GM19324 (cell line): ENCODE data around the gene RTP5.
"Not testable (repeated sequence)": the region's sequence is repeated elsewhere in the genome, so short reads cannot be mapped to it uniquely, and the experiment has no call there.

ENCODE experiments used
- ATAC-seq: cut with Tn5 transposase; IDR thresholded peaks from one replicate; pipeline ENCODE4 v1.9.1; 2021; ENCODE audit warnings: mild to moderate bottlenecking, moderate library complexity; ENCODE audit not compliant: unreplicated experiment, low FRiP score

Gene RTP5

GRCh38 chr2:241869087-241869961 lies at the start of gene RTP5:
RTP5 (plus strand) TSS chr2:241869729; CDS start chr2:241869757, 28 bp downstream.
- ATAC-seq: no peak

DNA sequence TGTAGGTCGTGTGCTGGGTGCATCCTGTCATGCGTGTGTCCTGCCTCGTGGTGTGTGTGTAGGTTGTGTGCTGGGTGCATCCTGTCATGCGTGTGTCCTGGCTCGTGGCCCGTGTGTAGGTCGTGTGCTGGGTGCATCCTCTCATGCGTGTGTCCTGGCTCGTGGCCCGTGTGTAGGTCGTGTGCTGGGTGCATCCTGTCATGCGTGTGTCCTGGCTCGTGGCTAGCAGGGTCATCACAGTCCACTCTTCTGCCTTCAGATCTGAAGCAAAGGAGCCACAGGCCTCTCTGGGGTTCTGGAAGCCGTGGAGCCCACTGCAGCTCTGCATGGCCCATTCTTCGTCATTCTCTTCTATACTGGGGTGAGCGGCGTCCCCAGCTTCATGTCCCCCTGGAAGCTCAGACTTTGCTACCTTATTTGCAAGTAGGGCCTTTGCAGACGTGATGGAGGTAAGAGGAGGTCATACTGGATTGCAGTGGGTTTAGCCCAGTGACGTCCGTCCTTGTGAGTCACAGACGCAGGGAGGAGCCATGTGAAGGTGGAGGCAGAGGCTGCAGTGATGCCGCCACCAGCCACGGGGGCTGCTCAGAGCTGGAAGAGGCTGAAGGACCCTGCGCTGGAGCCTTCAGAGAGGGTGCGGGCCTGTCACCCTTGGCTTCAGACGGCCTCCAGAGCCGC lies 49.4 kb upstream of the RTP5 start:
- not testable (repeated sequence) for ATAC-seq

DNA sequence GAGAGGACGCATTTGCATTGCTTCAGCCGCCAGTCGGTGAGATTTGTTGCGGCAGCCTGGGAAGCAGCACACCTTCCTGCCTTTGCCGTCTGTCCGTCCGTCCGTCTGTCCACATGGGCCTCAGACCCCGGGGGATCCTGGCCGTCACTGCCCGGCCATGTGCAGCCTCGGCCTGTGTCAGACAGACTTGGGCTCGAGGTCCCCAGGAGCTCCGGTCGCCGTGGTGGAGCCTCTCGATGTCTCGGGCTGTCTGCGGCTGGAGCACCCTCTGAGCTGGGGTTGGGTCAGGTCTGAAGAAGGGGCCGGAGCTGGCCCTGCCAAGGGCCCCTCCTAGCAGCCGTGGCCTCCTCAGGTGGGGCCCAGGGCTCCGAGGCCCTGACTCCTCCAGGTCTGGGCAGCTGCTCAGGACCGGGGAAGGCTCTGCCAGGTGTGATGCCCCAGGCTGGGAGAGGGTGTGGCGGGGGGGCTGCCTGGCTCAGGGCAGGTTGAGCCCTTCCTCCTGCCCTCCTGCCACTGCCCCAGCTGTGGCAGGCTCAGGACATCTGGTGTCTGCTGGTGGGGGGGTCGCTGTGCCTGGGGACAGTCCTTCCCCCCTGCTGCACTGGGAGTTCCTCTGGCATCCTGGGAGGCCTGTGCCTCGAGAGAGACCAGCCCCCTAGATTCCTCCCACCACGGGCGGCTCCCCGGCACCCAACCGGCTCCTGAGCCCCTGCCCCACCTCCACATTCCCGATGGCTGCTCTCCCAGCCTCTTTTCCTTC lies 48.7 kb upstream of the RTP5 start:
- no peak for ATAC-seq

GRCh38 chr2:241821460-241822263 lies 47.9 kb upstream of the RTP5 start:
- ATAC-seq: no peak

DNA sequence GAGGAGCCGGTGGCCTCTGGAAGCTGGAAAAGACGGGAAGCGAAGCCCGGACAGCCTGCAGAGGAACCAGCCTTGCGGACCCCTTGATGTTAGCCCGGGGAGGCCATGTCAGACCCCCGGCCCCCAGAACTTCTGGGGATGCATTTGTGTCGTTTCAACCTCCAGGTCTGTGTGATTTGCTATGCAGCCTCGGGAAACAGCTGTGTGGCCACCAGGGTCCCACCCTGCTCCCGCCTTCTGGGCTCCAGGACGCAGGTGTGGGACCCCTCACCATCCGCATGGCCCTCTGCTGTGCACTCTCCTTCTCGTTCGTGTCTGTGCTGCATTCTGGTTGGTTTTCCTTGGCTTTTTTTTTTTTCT lies 47.3 kb upstream of the RTP5 start:
- ATAC-seq: no peak

- not testable (repeated sequence) for ATAC-seq
Measured at GRCh38 chr2:241823531-241824437, 45.7 kb upstream of the RTP5 start.

DNA sequence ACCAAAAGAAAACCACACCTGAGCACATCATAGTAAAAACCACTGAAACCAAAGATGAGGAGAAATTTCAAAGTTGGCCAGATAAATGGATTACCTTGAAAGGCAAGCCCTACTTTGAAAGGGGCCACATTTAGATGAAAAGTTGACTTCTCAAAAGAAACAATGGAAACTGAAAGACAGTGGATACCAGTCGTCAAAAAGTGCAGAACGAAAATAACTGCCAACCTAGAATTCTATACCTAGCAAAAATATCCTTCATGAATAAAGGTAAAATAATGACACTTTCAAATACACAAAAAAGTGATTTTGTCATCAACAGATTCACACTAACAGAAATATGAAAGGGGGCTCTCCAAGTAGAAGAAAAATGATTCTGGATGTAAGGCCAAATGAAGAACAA lies 42.1 kb upstream of the RTP5 start:
- no peak for ATAC-seq

DNA sequence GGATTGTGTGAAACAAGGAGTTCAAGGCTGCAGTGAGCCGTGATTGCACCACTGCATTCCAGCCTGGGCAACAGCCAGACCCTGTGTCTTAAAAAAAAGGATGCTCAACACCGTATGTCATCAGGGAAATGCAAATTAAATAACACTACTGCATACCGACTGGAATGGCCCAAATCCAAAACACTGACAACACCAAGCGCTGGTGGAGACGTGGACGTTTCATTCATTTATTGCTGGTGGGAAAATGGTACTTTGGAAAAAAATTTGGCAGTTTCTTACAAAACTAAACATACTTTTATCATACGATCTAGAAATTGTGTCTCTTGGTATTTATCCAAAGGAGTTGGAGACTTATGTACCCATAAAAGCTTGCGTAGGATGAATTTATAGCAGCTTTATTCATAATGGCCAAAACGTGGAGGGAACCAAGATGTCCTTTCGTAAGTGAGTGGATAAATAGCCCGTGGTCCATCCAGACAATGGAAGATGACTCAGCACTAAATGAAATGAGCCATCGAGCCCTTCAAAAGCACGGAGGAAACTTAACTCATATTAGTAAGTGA lies 36.3 kb upstream of the RTP5 start:
- ATAC-seq: no peak

GRCh38 chr2:241833756-241834526 lies 35.6 kb upstream of the RTP5 start:
- not testable (repeated sequence) for ATAC-seq

DNA sequence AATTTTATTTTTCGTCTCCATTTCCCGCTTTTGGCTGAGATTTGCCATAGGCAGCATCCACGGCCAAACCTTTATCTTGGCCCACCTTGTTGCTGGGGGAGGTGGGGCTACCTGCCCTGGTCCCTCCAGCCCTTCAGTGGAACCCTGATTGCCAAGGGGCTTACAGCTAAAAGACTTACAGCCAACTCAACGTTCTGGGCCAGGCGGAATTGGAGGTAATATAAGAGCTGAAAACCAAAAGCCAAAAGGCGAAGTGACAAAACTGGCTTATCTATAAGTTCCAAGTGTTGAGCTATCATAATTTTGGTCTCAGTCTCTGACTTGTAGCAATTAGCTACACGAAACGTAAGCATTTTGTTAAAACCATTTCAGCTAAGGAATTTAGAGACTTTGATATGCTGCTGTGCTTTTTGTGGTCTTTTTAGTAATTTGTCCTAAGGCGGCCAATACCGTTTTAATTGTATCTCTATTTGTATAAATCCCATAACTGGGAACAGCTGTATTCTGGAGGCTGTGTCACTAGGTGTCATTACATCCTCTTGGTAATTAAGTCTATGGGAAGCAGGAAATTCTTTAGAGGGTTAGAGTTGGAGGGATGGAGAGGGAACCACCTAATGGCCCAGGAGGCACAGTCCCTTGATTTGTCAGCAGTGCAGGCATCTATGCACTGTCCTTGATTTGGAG lies 34.9 kb upstream of the RTP5 start:
- ATAC-seq: no peak

- no peak for ATAC-seq
Measured at GRCh38 chr2:241835611-241836010, 33.9 kb upstream of the RTP5 start.

GRCh38 chr2:241836292-241836691 lies 33.2 kb upstream of the RTP5 start:
- no peak for ATAC-seq

- ATAC-seq: no peak
Measured at GRCh38 chr2:241837197-241837965, 32.1 kb upstream of the RTP5 start.

- ATAC-seq: no peak
Measured at GRCh38 chr2:241841181-241842066, 28.1 kb upstream of the RTP5 start.

DNA sequence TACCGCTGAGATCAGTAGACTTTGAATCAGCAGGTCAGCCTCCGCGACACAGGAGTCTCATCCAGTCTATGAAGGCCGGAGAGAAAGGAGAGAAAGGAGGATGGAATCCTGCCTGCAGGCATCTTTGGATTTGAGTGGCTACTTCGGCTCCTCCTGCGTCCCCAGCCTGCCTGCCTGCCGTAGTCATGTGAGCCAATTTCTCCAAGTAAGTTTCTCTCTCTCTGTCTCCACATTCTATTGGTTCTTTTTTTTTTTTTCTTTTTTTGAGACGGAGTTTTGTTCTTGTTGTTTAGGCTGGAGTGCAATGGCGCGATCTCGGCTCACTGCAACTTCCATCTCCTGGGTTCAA lies 27.5 kb upstream of the RTP5 start:
- ATAC-seq: no peak

DNA sequence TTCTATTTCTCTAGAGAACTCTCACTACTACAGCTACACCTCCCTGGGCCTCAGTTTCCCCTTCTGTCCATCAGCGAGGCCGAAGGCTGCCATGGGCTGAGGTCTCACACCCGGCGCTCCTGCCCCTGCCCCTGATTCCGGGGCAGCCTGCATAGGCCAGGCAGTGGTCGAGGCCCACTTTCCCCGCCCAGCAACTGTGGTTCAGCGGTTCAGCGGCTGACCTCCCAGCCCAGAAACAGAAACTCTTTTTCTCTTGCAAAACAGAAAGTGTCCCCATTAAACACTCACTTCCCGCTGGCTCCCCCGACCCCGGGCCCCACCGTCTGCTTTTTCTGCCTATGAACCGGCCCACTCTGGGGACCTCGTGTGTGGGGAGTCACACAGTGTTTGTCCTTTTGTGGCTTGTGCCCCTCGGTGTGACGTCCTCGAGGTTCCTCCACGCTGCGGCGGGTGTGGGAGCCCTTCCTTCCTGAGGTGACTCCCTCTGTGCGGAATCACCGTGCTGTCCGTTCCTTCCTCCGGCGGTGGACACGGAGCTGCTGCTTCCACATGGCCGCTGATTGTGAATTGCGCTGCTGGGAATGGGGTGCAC lies 26.8 kb upstream of the RTP5 start:
- no peak for ATAC-seq
